WTC11 (cell line): ENCODE data around the gene RAB3B.

Experiments
- FOXJ3 ChIP-seq: sonication (generic); formaldehyde crosslinking; IDR thresholded peaks from 2 replicates; pipeline ENCODE4 v1.9.0; 2021; ENCODE audit warnings: missing genetic modification reagents, mild to moderate bottlenecking, borderline replicate concordance
- MXD4 ChIP-seq: fragments of 250-450 bp; sonication (Bioruptor Pico); IDR thresholded peaks from 2 replicates; pipeline ENCODE4 v1.8.0; 2021; ENCODE audit warnings: mild to moderate bottlenecking, moderate library complexity, borderline replicate concordance
- TCF7 ChIP-seq: sonication (generic); formaldehyde crosslinking; IDR thresholded peaks from 2 replicates; pipeline ENCODE4 v1.8.0; 2022; ENCODE audit warnings: mild to moderate bottlenecking, low read depth, missing genetic modification reagents, moderate library complexity
- ZNF138 ChIP-seq: sonication (generic); formaldehyde crosslinking; conservative IDR thresholded peaks from 2 replicates; pipeline ENCODE4 v1.8.1; 2022; ENCODE audit warnings: mild to moderate bottlenecking, moderate library complexity, missing genetic modification reagents
- ZNF396 ChIP-seq: fragments of 250-450 bp; sonication (Bioruptor Pico); IDR thresholded peaks from 2 replicates; pipeline ENCODE4 v1.8.0; 2021; ENCODE audit warnings: mild to moderate bottlenecking, moderate library complexity, borderline replicate concordance
- TF ChIP-seq, protein P1 (sequence below): fragments of 200-600 bp; IDR thresholded peaks from 2 replicates; pipeline ENCODE4 v1.8.0; 2022; ENCODE audit warnings: antibody characterized with exemption
- TF ChIP-seq, protein P2 (sequence below): sonication (generic); formaldehyde crosslinking; IDR thresholded peaks from 2 replicates; pipeline ENCODE4 v1.8.1; 2023; ENCODE audit warnings: mild to moderate bottlenecking, moderate library complexity, missing genetic modification reagents
- TF ChIP-seq, protein P3 (sequence below): sonication (generic); formaldehyde crosslinking; IDR thresholded peaks from 2 replicates; pipeline ENCODE4 v1.8.1; 2023; ENCODE audit warnings: mild to moderate bottlenecking, missing genetic modification reagents, moderate library complexity
- TF ChIP-seq, protein P4 (sequence below): sonication (generic); formaldehyde crosslinking; IDR thresholded peaks from 2 replicates; pipeline ENCODE4 v1.8.1; 2023; ENCODE audit warnings: mild to moderate bottlenecking, missing genetic modification reagents, moderate library complexity
- TF ChIP-seq, protein P5 (sequence below): sonication (generic); formaldehyde crosslinking; IDR thresholded peaks from 2 replicates; pipeline ENCODE4 v1.8.1; 2023; ENCODE audit warnings: mild to moderate bottlenecking, missing genetic modification reagents

DNA sequence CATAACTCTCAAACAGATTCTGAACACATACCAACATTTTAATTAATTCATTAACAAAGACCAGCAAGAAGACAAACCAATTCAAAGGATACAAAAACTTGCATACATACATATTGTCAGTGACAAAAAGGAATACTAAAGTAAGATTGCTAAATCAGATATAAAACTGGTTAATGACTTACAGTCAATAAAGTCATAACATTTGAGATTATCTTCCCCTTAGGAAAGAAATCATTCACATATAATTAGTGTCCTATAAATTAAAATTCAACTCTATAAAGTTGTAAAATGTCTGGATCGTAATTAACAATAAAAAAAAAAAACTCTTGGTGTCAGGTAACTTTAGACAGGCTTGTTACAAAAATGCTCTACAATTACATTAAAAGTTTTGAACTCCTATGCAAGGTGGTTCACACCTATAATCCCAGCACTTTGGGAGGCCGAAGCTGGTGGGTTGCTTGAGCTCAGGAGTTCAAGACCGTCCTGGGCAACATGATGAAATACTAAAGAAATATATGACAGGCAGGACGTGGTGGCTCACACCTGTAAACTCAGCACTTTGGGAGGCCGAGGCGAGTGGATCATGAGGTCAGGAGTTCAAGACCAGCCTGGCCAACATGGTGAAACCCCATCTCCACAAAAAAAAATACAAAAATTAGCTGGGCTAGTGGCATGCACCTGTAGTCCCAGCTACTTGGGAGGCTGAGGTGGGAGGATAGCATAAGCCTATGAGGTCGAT lies 17.7 kb upstream of the RAB3B start:
- TF ChIP-seq, protein P1, sequence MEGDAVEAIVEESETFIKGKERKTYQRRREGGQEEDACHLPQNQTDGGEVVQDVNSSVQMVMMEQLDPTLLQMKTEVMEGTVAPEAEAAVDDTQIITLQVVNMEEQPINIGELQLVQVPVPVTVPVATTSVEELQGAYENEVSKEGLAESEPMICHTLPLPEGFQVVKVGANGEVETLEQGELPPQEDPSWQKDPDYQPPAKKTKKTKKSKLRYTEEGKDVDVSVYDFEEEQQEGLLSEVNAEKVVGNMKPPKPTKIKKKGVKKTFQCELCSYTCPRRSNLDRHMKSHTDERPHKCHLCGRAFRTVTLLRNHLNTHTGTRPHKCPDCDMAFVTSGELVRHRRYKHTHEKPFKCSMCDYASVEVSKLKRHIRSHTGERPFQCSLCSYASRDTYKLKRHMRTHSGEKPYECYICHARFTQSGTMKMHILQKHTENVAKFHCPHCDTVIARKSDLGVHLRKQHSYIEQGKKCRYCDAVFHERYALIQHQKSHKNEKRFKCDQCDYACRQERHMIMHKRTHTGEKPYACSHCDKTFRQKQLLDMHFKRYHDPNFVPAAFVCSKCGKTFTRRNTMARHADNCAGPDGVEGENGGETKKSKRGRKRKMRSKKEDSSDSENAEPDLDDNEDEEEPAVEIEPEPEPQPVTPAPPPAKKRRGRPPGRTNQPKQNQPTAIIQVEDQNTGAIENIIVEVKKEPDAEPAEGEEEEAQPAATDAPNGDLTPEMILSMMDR: no peak
- TF ChIP-seq TCF7 (no peak), ZNF138 (CRISPR knock-in tag) (no peak), ZNF396 (CRISPR knock-in tag) (no peak), FOXJ3 (no peak), MXD4 (no peak)
- TF ChIP-seq, protein P2, sequence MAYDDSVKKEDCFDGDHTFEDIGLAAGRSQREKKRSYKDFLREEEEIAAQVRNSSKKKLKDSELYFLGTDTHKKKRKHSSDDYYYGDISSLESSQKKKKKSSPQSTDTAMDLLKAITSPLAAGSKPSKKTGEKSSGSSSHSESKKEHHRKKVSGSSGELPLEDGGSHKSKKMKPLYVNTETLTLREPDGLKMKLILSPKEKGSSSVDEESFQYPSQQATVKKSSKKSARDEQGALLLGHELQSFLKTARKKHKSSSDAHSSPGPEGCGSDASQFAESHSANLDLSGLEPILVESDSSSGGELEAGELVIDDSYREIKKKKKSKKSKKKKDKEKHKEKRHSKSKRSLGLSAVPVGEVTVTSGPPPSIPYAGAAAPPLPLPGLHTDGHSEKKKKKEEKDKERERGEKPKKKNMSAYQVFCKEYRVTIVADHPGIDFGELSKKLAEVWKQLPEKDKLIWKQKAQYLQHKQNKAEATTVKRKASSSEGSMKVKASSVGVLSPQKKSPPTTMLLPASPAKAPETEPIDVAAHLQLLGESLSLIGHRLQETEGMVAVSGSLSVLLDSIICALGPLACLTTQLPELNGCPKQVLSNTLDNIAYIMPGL (CRISPR knock-in tag): no peak
- TF ChIP-seq, protein P3, sequence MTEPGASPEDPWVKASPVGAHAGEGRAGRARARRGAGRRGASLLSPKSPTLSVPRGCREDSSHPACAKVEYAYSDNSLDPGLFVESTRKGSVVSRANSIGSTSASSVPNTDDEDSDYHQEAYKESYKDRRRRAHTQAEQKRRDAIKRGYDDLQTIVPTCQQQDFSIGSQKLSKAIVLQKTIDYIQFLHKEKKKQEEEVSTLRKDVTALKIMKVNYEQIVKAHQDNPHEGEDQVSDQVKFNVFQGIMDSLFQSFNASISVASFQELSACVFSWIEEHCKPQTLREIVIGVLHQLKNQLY: no peak
- TF ChIP-seq, protein P4, sequence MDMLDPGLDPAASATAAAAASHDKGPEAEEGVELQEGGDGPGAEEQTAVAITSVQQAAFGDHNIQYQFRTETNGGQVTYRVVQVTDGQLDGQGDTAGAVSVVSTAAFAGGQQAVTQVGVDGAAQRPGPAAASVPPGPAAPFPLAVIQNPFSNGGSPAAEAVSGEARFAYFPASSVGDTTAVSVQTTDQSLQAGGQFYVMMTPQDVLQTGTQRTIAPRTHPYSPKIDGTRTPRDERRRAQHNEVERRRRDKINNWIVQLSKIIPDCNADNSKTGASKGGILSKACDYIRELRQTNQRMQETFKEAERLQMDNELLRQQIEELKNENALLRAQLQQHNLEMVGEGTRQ (CRISPR knock-in tag): no peak
- TF ChIP-seq, protein P5, sequence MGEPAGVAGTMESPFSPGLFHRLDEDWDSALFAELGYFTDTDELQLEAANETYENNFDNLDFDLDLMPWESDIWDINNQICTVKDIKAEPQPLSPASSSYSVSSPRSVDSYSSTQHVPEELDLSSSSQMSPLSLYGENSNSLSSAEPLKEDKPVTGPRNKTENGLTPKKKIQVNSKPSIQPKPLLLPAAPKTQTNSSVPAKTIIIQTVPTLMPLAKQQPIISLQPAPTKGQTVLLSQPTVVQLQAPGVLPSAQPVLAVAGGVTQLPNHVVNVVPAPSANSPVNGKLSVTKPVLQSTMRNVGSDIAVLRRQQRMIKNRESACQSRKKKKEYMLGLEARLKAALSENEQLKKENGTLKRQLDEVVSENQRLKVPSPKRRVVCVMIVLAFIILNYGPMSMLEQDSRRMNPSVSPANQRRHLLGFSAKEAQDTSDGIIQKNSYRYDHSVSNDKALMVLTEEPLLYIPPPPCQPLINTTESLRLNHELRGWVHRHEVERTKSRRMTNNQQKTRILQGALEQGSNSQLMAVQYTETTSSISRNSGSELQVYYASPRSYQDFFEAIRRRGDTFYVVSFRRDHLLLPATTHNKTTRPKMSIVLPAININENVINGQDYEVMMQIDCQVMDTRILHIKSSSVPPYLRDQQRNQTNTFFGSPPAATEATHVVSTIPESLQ (CRISPR knock-in tag): no peak
